Middle frontal gyrus (tissue), 1 donor: ENCODE results near the gene ATF6.

Source experiments
- DNase-seq: peaks from one replicate; pipeline ENCODE4 v3.0.0-alpha.2; 2015; ENCODE audit warnings: low spot score; ENCODE audit errors: extremely low spot score

ATF6 gene

DNA sequence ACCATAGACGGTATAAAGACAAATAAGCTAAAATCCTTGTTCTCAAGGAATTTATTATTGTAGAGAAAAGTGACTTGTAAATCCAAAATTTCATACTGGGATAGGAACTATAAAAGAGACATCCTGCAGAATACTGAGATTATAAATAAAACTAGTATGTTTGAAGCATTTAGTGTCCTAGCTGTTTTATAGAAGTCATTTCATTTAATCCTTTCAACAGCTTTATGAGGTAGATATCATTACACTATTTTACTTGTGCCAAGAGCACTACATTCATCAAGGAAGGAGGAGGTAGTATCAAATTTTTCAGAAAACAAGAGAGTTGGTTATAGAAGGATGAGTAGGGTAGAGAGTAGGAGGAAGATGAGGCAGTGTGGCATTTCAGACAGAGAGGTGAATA is 119.6 kb downstream of the ATF6 start:
- no peak for DNase-seq

DNA sequence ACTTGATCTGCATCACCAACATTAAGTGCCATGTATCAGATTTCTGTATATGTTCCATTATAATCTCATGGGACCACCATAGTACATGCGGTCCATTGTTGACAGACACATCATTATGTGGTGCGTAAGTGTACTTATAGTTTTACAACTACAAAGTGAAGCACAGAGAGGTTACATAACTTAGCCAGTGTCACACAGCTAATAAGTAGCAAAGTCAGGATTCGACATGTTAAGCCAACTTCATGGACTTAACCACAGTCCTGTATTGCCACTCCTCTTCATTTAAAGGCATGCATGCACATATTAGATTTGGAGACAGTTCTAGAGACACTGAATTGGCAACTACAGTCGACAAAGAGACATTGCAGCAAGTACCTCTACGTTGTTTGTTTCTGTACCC is 120.5 kb downstream of the ATF6 start:
- DNase-seq = no peak

DNA sequence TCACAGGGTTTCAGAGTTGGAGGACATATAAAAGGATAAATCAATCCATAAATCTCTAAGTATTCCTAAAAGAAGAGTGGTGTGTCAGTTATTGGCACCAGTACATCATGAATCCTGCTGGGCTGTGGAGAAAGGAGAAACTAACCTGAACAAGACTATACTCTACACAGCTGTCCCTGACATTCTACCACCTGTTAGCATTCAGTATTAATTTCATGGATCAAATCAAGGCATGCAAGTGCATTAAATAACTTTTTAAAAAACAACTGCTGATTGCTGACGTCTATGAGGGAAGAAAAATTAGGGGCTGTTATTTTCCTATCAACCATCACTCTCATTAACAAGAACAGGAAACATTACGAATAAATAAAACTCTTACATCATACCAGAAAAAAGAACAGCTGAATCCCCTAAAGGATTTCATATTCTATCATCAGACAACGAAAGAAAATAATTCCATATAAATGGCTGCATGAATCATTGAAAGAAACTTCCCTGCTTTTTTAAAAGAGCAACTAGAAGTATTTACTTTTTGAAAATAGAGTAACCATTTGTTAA is 121.7 kb downstream of the ATF6 start:
- no peak for DNase-seq

DNA sequence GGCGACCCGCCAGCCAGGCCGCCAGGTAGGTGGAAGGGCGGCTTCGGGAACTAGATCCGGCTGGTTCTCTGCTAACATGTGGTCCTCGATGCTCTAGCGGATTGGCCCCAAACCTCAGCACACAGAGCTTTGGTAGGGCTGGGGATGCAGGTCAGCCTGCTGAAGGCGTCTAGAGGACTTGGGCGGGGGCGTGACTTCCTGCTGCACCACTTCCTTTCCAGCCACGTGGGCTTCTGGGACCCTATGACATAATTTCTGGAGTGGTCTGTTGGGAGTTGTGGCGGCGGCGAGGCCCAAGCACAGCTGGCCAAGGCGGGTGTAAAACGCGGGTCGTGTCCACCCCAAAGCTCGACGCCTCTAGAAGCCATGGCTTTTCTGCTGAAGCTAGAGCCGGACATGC is 124.5 kb downstream of the ATF6 start:
- no peak for DNase-seq

DNA sequence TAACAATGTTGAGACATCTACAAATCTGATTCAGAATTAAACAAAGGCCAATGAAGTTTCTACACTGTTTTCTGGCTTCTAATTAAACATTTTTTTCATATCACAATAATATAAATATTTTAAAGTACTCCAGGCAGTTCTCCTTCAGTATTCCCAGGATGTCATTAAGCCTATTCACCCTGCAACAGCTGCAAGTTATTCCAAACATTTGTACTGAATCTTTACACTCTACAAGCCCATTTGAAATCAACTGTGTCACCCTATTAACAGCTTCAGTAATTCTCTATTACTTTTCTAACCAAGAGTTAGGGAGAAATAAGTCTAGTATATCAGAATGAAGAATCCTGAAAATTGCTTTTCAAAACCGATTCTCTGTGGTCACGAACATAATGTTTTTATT is 133.0 kb downstream of the ATF6 start:
- no peak for DNase-seq

DNA sequence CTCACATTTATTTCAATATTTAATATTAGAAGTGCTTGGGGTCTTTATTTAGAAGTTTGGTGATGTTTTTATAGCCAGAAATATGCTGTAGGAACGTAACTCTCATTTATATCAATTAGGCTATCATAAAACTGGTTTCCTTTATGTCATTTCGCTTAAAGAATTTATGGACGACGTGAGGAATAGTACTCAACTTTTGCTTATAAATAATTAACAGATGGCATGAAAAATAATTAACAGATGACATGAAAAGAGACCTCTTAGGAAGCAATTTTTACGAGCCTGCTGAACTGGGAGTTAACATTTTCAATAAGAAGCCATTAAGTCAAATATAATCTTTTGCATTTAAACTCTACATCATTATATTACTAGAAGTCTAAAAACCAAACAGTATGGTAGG is 134.0 kb downstream of the ATF6 start:
- no peak for DNase-seq

DNA sequence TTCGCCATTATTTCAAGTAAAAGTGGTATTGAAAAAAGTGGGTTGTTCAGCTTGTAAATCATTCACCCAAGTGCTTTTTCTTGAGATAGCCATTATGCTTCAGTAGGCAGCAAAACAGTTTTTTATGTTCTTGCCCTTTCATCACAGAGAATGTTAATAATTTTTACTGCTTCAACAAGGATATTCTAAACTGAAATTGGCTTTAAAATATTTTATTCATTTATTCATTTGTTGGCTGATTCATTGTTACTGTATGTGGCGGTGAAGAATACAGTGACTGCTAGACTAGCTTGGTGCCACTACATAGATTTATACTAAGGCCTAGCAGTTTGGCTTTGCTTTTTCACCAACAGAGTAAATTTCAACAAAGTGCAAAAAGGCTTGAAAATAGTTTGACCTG is 136.1 kb downstream of the ATF6 start:
- DNase-seq = no peak

DNA sequence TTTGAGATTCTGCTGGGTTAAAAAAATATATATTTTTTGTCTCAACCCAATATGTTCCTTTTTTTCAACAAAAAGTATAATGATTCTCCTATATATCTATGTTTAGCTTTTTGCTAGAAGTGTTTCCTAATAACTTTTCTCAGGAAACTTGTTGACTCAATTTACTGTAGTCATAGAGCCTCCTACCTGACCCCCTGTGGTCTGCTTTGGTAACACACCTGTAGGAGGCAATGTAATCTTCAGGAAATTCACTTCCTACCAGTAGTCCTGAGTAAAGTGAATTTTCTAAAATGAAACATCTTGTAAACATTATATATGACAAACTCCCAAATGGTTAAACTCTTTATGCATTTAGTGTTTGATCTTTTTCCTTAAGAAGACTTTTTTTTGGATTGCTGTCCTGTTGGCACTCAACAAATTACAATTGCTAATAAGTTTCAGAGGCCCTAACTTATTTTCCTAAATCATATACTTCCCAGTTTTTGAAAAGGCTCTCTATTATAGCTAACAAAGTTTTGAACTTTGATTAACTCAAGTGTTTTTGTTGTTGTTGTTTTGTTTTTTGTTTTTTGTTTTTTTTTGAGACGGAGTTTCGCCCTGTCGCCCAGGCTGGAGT is 139.3 kb downstream of the ATF6 start:
- DNase-seq = no peak

DNA sequence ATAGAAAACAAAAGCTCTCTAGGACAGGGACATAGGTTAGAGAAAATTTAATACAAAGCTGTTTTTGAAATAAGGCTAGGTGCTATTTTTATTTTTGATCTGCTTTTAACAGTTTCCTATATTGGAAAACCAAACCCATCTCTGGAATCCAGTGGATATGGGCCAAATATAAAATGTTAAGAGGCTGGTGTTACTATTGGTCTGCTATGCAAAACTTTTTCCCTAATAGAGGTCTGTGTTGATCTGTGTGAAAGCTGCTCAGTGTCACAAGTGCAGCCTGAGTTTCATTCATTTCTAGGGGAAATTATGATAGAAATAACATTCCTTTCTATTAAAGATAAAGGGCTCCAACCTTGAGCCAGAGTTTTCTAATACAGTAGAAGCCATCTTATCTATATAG is 141.1 kb downstream of the ATF6 start:
- DNase-seq = no peak

DNA sequence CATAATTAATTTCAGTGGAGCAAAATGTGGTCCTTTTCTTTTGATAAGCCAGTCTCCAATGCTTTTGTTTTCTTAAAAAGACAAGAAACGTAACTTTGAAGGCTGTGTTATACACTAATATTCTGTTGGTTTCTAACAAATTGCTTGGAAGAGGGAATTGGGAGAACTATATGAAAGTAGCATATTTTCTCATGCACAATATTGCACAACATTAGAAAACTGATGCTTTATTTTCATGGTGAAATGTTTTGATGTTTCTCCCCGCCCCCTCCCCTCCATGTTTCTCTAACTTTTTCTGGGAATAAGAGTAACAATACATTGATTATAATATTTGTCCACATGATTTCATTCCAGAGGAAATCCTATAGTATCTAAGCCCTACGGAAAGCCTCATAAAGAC is 142.1 kb downstream of the ATF6 start:
- DNase-seq = no peak

DNA sequence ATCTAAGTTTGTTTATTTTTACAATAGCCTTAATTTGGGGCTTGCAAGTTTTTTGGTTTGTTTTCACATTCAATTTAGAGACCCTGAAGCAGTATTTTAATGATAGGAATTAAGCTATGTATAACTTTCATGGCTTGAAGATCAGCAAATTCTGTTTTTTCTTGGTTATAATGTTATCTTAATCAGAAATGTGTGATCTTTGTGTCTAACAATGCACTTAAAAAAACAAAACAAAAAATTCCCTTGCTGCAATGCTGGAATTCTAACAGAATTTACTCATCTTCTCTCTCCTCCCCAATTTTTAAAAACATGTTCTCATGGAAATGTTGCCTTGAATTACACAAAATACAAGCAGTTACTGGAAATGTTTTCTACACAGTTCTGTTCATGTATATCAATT is 144.5 kb downstream of the ATF6 start:
- no peak for DNase-seq

DNA sequence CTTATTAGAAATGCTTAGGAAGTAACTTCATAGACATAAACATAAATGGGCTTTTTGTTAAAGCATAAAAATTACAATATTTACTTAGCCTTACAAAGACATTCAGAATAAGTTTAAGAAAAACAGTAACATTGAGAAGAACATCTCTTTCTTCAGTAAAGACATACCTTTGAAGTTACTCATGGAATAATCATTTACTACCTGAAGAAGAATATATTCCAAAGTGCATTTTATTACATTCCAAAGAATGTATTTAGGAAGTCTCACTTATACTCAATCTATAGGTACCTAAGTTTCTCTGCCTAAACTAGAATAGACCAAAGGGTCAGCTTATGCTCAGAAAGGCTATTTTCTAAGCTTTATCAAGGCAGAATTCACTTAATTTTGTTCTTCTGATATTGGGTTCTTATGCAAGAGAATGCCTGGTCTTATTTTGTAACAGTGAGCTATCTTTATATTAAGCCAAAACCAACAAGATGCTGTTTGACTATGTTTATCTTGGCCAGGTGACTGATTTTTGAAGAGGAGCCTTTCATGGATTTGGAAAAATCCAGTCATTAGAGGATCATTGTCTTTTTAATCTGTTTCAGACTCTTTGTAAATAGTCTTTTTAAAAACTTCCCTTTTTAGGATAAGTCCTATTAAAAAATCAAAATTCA is 147.5 kb downstream of the ATF6 start:
- DNase-seq = no peak

DNA sequence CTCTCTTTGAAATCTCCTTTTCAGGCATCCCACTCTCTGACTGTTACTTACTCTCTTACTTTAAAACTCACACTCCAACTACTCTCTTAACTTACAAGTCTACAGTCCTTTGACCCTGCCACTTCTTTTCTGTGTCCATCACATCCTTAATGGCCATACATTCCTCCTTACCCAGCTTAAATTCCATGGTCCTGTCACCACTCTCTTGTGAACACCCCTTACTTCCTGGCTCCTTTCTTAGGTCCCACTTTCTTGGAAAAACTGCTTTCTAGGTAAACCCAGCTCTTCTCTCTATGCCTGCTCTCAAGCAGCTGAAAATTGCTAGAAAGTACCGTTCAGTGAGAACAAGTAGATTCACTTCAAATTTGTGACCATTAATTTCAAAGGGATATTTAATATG is 148.5 kb downstream of the ATF6 start:
- DNase-seq = no peak

DNA sequence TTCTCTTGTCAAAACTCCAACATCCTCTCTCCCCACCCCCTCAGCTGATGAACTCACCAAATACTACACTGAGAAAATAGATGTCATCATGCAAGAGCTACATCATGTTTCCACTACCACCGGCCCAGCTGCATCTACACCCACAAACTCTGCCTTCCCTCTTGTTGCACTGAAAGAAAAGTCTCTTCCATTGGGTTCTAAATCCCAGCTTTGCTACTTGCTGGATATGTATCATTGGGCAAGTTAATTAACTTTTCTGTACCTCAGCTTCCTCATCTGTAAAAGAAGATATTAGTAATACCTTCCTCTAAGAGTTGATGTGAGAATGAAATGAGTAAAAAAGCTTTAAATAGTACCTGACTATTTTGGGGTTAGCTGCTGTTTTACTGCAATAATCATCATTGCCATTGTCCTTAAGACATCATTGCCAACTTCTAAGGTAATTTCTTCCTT is 149.0 kb downstream of the ATF6 start:
- DNase-seq = no peak

DNA sequence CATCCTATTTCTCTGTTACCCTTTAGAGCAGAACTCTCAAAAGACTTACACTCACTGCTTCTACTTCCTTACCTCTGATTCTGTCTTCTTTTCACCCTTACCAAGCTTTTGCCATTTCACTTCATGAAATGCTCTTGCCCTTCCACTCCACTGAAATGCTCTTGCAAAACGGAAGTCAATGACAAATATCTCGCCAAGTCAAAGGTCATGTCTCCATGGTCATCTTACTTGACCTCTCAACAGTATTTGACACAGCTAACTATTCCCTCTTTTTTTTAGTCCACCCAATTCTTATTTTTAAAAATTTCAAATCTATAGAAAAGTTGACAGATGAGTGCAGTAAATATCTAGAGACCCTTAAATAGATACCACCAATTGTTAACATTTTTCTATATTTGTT is 149.9 kb downstream of the ATF6 start:
- DNase-seq = no peak

DNA sequence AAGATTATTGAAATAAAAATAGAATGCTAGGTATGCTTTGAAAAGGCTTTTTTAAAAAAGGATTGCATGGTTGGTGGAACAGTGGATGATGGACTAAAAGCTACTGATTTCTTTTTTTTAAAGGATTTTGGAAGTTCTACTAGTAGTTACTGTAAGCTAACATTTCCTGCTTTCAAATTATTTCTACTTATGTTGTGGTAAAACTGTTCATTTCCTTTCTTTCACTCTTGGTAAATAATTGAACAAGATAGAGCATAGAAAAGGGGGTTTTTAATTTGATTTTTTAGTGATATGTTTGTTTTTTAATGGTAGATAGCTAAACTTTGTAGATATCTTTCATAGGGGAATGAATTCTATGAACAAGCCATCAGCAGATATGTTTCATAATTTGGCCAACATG is 153.1 kb downstream of the ATF6 start:
- DNase-seq = no peak

DNA sequence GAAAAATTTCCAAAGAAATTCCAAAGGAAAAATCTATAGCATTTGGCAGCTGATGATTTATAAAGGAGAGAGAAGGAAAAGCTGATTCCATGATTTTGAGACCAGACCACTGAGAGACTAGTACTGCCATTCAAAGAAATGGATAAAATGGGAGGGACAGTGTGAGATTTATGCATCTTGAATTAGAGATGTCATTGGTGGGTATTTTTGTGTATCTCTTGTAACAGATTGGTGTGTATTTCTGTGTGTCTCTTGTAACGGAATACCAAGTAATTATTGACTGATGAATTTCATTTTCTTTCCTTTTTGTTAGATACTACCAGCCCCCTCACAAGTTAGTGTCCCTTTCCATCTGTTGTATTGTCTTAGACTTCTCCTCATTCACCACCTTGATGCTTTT is 155.4 kb downstream of the ATF6 start:
- no peak for DNase-seq

DNA sequence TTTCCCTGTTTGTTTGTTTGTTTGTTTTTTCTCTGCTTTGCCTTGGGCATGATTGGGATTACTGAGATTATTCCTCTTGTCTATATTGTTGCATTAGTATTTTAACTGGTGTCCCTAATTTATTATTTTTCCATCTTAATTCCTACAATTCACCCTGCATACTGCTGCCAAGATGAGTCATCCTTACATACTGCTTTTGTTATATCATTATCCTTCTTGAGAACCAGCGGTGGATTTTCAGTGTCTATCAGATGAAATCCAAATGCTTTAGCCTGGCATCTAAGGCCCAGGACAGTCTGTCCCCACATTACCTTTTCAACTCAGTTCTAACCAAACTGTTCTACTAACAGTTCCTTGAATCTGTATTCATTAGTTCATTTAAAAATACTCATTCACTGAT is 155.9 kb downstream of the ATF6 start:
- DNase-seq = no peak

DNA sequence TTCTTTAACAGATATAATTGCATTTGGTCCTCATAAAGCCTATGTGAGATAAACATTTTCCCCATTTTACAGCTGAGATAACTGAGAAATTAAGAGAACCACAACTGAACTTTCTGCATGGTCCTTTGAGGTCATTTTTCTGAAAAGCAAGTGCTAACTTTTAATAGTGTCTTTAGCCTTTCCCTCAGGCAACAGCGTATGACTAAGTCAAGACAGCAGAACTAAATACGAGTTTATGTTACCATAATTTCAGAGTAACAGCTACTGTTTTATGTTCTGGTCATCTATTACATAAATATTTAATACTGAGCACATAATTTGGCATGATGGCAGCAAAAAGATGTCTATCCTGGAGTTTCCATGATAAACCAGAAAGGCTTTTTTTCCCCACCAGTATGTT is 161.9 kb downstream of the ATF6 start:
- DNase-seq = no peak

DNA sequence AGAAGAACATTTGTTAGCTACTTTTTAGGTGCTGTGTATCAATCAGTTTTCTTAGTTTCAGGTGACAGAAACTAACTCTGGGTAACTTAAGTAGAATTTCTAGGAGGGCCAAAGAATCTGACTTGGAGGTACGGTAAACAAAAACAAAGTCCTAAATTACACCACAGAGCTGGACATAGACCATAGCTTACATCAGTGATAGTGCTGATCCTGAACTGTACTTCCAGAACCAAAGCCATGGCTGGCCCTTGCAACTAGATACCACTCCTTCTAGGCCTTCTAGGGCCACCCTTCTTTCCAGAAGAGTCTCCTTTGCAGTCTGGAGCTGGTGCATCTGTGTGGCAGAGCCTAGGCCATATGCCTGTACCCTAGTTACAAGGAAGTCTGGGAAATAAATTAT is 163.0 kb downstream of the ATF6 start:
- DNase-seq = no peak

DNA sequence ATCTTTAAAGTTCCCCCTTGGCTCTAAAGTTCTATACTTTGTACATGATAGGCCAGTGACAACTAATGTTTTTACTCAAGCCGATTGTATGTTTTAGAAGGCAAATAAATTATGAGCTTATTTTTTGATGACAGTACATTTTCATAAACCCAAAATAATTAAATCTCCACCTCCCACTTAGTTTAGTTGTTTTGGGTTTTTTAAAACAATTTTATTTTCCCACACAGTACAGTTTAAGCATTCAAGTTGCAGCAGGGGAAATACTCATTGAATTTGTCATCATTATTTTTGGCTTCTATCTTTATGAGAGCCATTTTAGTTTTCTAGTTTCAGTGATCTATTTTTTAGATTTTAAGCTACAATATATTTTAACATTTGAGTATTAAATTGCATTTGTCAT is 163.9 kb downstream of the ATF6 start:
- DNase-seq = no peak

DNA sequence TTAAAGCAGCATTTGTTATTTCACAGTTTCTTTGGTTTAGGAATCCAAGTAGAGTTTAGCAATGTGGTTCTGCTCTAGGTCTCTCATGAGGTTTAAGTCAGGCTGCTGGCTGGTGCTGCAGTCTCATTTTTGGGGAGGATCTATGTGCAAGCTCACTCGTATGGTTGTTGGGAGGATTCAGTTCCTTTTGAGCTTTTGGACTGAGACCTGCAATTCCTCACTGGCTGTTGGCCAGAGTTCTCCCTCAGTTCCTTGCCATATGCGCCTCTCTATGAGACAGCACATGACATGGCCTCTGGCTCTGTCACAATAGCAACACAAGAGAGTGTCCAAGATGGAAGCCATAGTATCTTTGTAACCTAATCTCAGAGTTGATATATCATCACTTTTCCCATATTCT is 166.5 kb downstream of the ATF6 start:
- no peak for DNase-seq
